ENCODE measurements around the gene MISP3. TPM values are rescaled to one million over a fixed set of nuclear protein-coding genes. Genes with fewer than 3 reads are reported as not detected.
A peak's percentile ranks its signal among the peaks of the same experiment; 100 is the strongest.
"Not testable (repeated sequence)": the region's sequence is repeated elsewhere in the genome, so short reads cannot be mapped to it uniquely, and the experiment has no call there.

Gene MISP3
- polyA plus RNA-seq: 0.79 to 1.2 TPM (median 0.96 TPM) in 3 replicates
- polyA plus RNA-seq (2011; ENCODE audit: low read depth): 1.2 TPM
- polyA plus RNA-seq (2011; cell fraction: cytosol; rRNA removed): 0.45 and 1.6 TPM in 2 replicates
- 0.64 and 1.7 TPM in 2 replicates for polyA plus RNA-seq (2011; cell fraction: nucleus; rRNA removed)
- polyA plus RNA-seq (2012; ENCODE audit: low replicate concordance): 0.91 and 2.7 TPM in 2 replicates
- polyA minus RNA-seq: 0.10 TPM in 1 of 3 replicates, not detected in the others
- polyA minus RNA-seq (2011; cell fraction: cytosol; rRNA and poly(A)+ RNA removed): not detected
- not detected in 2 replicates for polyA minus RNA-seq (2011; cell fraction: nucleus; rRNA and poly(A)+ RNA removed)

- Histone ChIP-seq H3K4me1 (ENCODE audit: control insufficient read depth, extremely low read depth, insufficient read depth, low read length) (peaks cover 24% of the 10 kb centered on the region), H3K4me3 (ENCODE audit: control insufficient read depth in 2 of 3, extremely low read depth in 1 of 3, insufficient read depth in 2 of 3, low read depth in 1 of 3, low read length in 3 of 3) (peak within 1 kb of the TSS; percentile 61 to 98 (median 87)), H3K79me2 (ENCODE audit: control insufficient read depth, insufficient read depth, low read length) (peaks cover 1% of the 10 kb centered on the region), H3K27me3 (ENCODE audit: control insufficient read depth, extremely low read depth, insufficient read depth, low read length) (peaks cover 23% of the 10 kb centered on the region), H3K9me1 (ENCODE audit: control insufficient read depth, extremely low read depth, insufficient read depth, low read length) (no peaks in the 10 kb centered on the region), H3K9me3 (ENCODE audit: control insufficient read depth, low read depth, low read length) (no peaks in the 10 kb centered on the region), H3K4me2 (ENCODE audit: control insufficient read depth, extremely low read depth, insufficient read depth, low read depth, low read length) (peak within 1 kb of the TSS; percentile 91), H3K36me3 (ENCODE audit: control insufficient read depth in 2 of 2, extremely low read depth in 1 of 2, insufficient read depth in 2 of 2, low read length in 2 of 2) (no peaks in the 10 kb centered on the region), H3K9ac (ENCODE audit: control insufficient read depth, extremely low read depth, insufficient read depth, low read length) (peak within 1 kb of the TSS; percentile 74), H2AFZ (ENCODE audit: control insufficient read depth, low read length) (peak within 1 kb of the TSS; percentile 88), H4K20me1 (ENCODE audit: control insufficient read depth, extremely low read depth, insufficient read depth, low read length) (no peaks in the 10 kb centered on the region), H3K27ac (ENCODE audit: control insufficient read depth, insufficient read depth, low read length) (no peak within 1 kb of the TSS)
- no peak for FAIRE-seq
- dilution Hi-C loops (cut with MboI; ENCODE audit: extremely low pct_ligation_motif_present, low sequenced_read_pairs): no loop called here
- no peak for TF ChIP-seq CTCF (optimal IDR thresholded peaks at IDR 0.05 in 1 of 3, IDR thresholded peaks at IDR 0.05 in 1 of 3, conservative IDR thresholded peaks at IDR 0.05 in 1 of 3; ENCODE audit: extremely low read depth in 1 of 3, insufficient read depth in 2 of 3, low read length in 3 of 3)
- peak; percentile 31 for TF ChIP-seq EZH2 (IDR thresholded peaks at IDR 0.05; ENCODE audit: low read length)
- no peak for DNase-seq (ENCODE audit: low read depth, low spot score)
These were observed at the start of gene MISP3 for GRCh38 chr19:14072535-14073260. MISP3 (plus strand) TSS chr19:14072786; CDS start chr19:14073310, 524 bp downstream.

GRCh38 chr19:14023404-14024235, 49.0 kb upstream of the MISP3 start:
- no peak overlapping the region for H2AFZ ChIP-seq (ENCODE audit: control insufficient read depth, low read length)
- FAIRE-seq (no peak), DNase-seq (ENCODE audit: low read depth, low spot score) (no peak)
- no peaks in the 10 kb centered on the region for H3K9me1 ChIP-seq (ENCODE audit: control insufficient read depth, extremely low read depth, insufficient read depth, low read length)
- H3K4me2 ChIP-seq (ENCODE audit: control insufficient read depth, extremely low read depth, insufficient read depth, low read depth, low read length): no peak overlapping the region
- no peaks in the 10 kb centered on the region for H3K79me2 ChIP-seq (ENCODE audit: control insufficient read depth, insufficient read depth, low read length)
- H3K9me3 ChIP-seq (ENCODE audit: control insufficient read depth, low read depth, low read length): no peaks in the 10 kb centered on the region
- H3K27me3 ChIP-seq (ENCODE audit: control insufficient read depth, extremely low read depth, insufficient read depth, low read length): no peaks in the 10 kb centered on the region
- no peak overlapping the region for H3K4me3 ChIP-seq (ENCODE audit: control insufficient read depth in 2 of 3, extremely low read depth in 1 of 3, insufficient read depth in 2 of 3, low read depth in 1 of 3, low read length in 3 of 3)
- H3K27ac ChIP-seq (ENCODE audit: control insufficient read depth, insufficient read depth, low read length): no peak overlapping the region
- no peaks in the 10 kb centered on the region for H4K20me1 ChIP-seq (ENCODE audit: control insufficient read depth, extremely low read depth, insufficient read depth, low read length)
- dilution Hi-C loops (cut with MboI; ENCODE audit: extremely low pct_ligation_motif_present, low sequenced_read_pairs): no loop called here
- H3K36me3 ChIP-seq (ENCODE audit: control insufficient read depth in 2 of 2, extremely low read depth in 1 of 2, insufficient read depth in 2 of 2, low read length in 2 of 2): no peaks in the 10 kb centered on the region
- H3K4me1 ChIP-seq (ENCODE audit: control insufficient read depth, extremely low read depth, insufficient read depth, low read length): peaks cover 4% of the 10 kb centered on the region
- H3K9ac ChIP-seq (ENCODE audit: control insufficient read depth, extremely low read depth, insufficient read depth, low read length): no peak overlapping the region
- peak; percentile 35 to 47 (median 41) for TF ChIP-seq CTCF (optimal IDR thresholded peaks at IDR 0.05 in 1 of 3, IDR thresholded peaks at IDR 0.05 in 1 of 3, conservative IDR thresholded peaks at IDR 0.05 in 1 of 3; ENCODE audit: extremely low read depth in 1 of 3, insufficient read depth in 2 of 3, low read length in 3 of 3)
- no peak for TF ChIP-seq EZH2 (IDR thresholded peaks at IDR 0.05; ENCODE audit: low read length)

GRCh38 chr19:14026652-14027192, 45.9 kb upstream of the MISP3 start:
- H3K9me1 ChIP-seq (ENCODE audit: control insufficient read depth, extremely low read depth, insufficient read depth, low read length); H3K9me3 ChIP-seq (ENCODE audit: control insufficient read depth, low read depth, low read length); H4K20me1 ChIP-seq (ENCODE audit: control insufficient read depth, extremely low read depth, insufficient read depth, low read length); H2AFZ ChIP-seq (ENCODE audit: control insufficient read depth, low read length); H3K4me2 ChIP-seq (ENCODE audit: control insufficient read depth, extremely low read depth, insufficient read depth, low read depth, low read length); H3K9ac ChIP-seq (ENCODE audit: control insufficient read depth, extremely low read depth, insufficient read depth, low read length); FAIRE-seq; H3K4me1 ChIP-seq (ENCODE audit: control insufficient read depth, extremely low read depth, insufficient read depth, low read length); H3K4me3 ChIP-seq (ENCODE audit: control insufficient read depth in 2 of 3, extremely low read depth in 1 of 3, insufficient read depth in 2 of 3, low read depth in 1 of 3, low read length in 3 of 3); H3K36me3 ChIP-seq (ENCODE audit: control insufficient read depth in 2 of 2, extremely low read depth in 1 of 2, insufficient read depth in 2 of 2, low read length in 2 of 2); DNase-seq (ENCODE audit: low read depth, low spot score); H3K27me3 ChIP-seq (ENCODE audit: control insufficient read depth, extremely low read depth, insufficient read depth, low read length); H3K27ac ChIP-seq (ENCODE audit: control insufficient read depth, insufficient read depth, low read length); dilution Hi-C loops (cut with MboI; ENCODE audit: extremely low pct_ligation_motif_present, low sequenced_read_pairs); H3K79me2 ChIP-seq (ENCODE audit: control insufficient read depth, insufficient read depth, low read length): not testable (repeated sequence)
